SK-N-SH treated with all-trans-retinoic acid at 6 μM for 48 hours (cell line): ENCODE results near the gene TRPV5.

Source experiments
- ARNTL ChIP-seq: fragments of 450-650 bp; formaldehyde crosslinking; IDR thresholded peaks from 2 replicates; pipeline ENCODE4 v1.5.0; 2020; ENCODE audit warnings: low read depth, mild to moderate bottlenecking, moderate library complexity, borderline replicate concordance
- CREB5 ChIP-seq: fragments of 250-450 bp; sonication (Bioruptor Pico); IDR thresholded peaks from 2 replicates; pipeline ENCODE4 v1.5.1; 2020; ENCODE audit warnings: low read depth, mild to moderate bottlenecking, moderate library complexity
- OSR1 ChIP-seq: fragments of 250-450 bp; sonication (Bioruptor Pico); IDR thresholded peaks from 2 replicates; pipeline ENCODE4 v1.8.0; 2022; ENCODE audit warnings: moderate library complexity, mild to moderate bottlenecking, inconsistent platforms
- PATZ1 ChIP-seq: fragments of 250-450 bp; sonication (Bioruptor Pico); IDR thresholded peaks from 2 replicates; pipeline ENCODE4 v1.8.0; 2020; ENCODE audit warnings: mild to moderate bottlenecking, moderate library complexity, borderline replicate concordance
- POU6F1 ChIP-seq: fragments of 250-450 bp; sonication (Bioruptor Pico); IDR thresholded peaks from 2 replicates; pipeline ENCODE4 v1.8.0; 2021; ENCODE audit warnings: low read depth, mild to moderate bottlenecking, moderate library complexity, borderline replicate concordance
- TOX ChIP-seq: fragments of 250-450 bp; sonication (Bioruptor Pico); IDR thresholded peaks from 2 replicates; pipeline ENCODE4 v1.8.0; 2021; ENCODE audit warnings: mild to moderate bottlenecking, moderate library complexity, borderline replicate concordance
- ZFP3 ChIP-seq: fragments of 250-450 bp; sonication (Bioruptor Pico); IDR thresholded peaks from 2 replicates; pipeline ENCODE4 v1.5.0; 2020; ENCODE audit warnings: mild to moderate bottlenecking, moderate library complexity
- ZFP30 ChIP-seq: fragments of 450-650 bp; formaldehyde crosslinking; IDR thresholded peaks from 2 replicates; pipeline ENCODE4 v1.5.0; 2022; ENCODE audit warnings: mild to moderate bottlenecking, moderate library complexity
- ZNF565 ChIP-seq: fragments of 450-650 bp; formaldehyde crosslinking; conservative IDR thresholded peaks from 2 replicates; pipeline ENCODE4 v1.5.0; 2020; ENCODE audit warnings: low read depth, mild to moderate bottlenecking, moderate library complexity
- ZNF70 ChIP-seq: fragments of 450-650 bp; formaldehyde crosslinking; IDR thresholded peaks from 2 replicates; pipeline ENCODE4 v1.5.0; 2020; ENCODE audit warnings: mild to moderate bottlenecking, moderate library complexity

GRCh38 chr7:142897691-142898090 lies 35.9 kb downstream of the TRPV5 start:
- TF ChIP-seq ZNF70 (CRISPR knock-in tag) (no peak), ZFP3 (CRISPR knock-in tag) (no peak), OSR1 (CRISPR knock-in tag) (no peak), ZFP30 (CRISPR knock-in tag) (no peak), PATZ1 (CRISPR knock-in tag) (no peak), TOX (CRISPR knock-in tag) (no peak), ZNF565 (CRISPR knock-in tag) (no peak), CREB5 (CRISPR knock-in tag) (no peak), ARNTL (CRISPR knock-in tag) (no peak), POU6F1 (no peak)
